ENCODE measurements around the gene CEP250. TPM values are rescaled to one million over a fixed set of nuclear protein-coding genes. Genes with fewer than 3 reads are reported as not detected.

The CEP250 gene
- total RNA-seq, 1 experiment from 2014 or later = 42.3 TPM

- no peaks in the 10 kb centered on the region for H4K20me1 ChIP-seq (ENCODE audit: insufficient read depth)
- H3K27me3 ChIP-seq (ENCODE audit: insufficient read depth, low read length) = no peaks in the 10 kb centered on the region
- CTCF ChIA-PET = no interaction called here
- no peak overlapping the region for H3K4me2 ChIP-seq (ENCODE audit: low read length)
- TF ChIP-seq ZBTB33 (IDR thresholded peaks at IDR 0.05; ENCODE audit: extremely low read depth, insufficient replicate concordance, low read length) (no peak), FOSL1 (IDR thresholded peaks at IDR 0.05; ENCODE audit: low read depth) (no peak), ELF1 (IDR thresholded peaks at IDR 0.05; ENCODE audit: borderline replicate concordance, low read depth) (no peak), CBX3 (IDR thresholded peaks at IDR 0.05; ENCODE audit: low read depth) (no peak), RAD21 (IDR thresholded peaks at IDR 0.05; ENCODE audit: low read depth) (no peak), SRF (IDR thresholded peaks at IDR 0.05; ENCODE audit: low read depth) (no peak), REST (IDR thresholded peaks at IDR 0.05; ENCODE audit: low read depth) (no peak), POLR2AphosphoS5 (IDR thresholded peaks at IDR 0.05; ENCODE audit: low read depth, low read length) (no peak), ATF3 (IDR thresholded peaks at IDR 0.05) (no peak), EZH2phosphoT487 (IDR thresholded peaks at IDR 0.05; ENCODE audit: borderline replicate concordance) (no peak), TCF7L2 (IDR thresholded peaks at IDR 0.05; ENCODE audit: borderline replicate concordance, extremely low read depth, insufficient read depth, insufficient read length) (no peak), POLR2A (IDR thresholded peaks at IDR 0.05; ENCODE audit: borderline replicate concordance, extremely low read depth, insufficient read depth, insufficient read length) (no peak), ZNF274 (IDR thresholded peaks at IDR 0.05; ENCODE audit: low read depth, low read length) (no peak), EZH2 (IDR thresholded peaks at IDR 0.05) (no peak), SIN3A (IDR thresholded peaks at IDR 0.05; ENCODE audit: low read depth) (no peak), ZFX (IDR thresholded peaks at IDR 0.05) (no peak), EGR1 (IDR thresholded peaks at IDR 0.05; ENCODE audit: low read depth) (no peak), CTCF (IDR thresholded peaks at IDR 0.05 in 2 of 3, conservative IDR thresholded peaks at IDR 0.05 in 1 of 3; ENCODE audit: borderline replicate concordance in 1 of 3, insufficient read depth in 1 of 3, low read depth in 2 of 3, low read length in 2 of 3) (no peak)
- peaks cover 10% of the 10 kb centered on the region for H3K79me2 ChIP-seq (ENCODE audit: insufficient read depth, low read length)
- no peak overlapping the region for H3K27ac ChIP-seq (ENCODE audit: low read depth, low read length)
- intact Hi-C loops (cut with micrococcal nuclease) = loop anchor here (5.0 kb wide), 1 partner anchor 78 kb away; the partner anchor contains the start of gene SPAG4
- no peak overlapping the region for H2AFZ ChIP-seq (ENCODE audit: low read depth, low read length, poor library complexity, severe bottlenecking)
- BruUV-seq (replicated peaks) = no TSS peak
- H3K4me1 ChIP-seq (ENCODE audit: control insufficient read depth in 1 of 2, insufficient read depth in 2 of 2, low read length in 2 of 2) = peaks cover 9 to 23% of the 10 kb centered on the region in 2 experiments
- RAD21 ChIA-PET (ENCODE audit: low non-redundant PET in 1 of 2, low total read pairs in 2 of 2, uncharacterized antibody in 2 of 2, unreplicated experiment in 2 of 2) = no interaction called here
- H3K9me3 ChIP-seq (ENCODE audit: control insufficient read depth in 1 of 2, insufficient read depth in 1 of 2, low read depth in 1 of 2, low read length in 2 of 2) = no peaks in the 10 kb centered on the region
- ATAC-seq (no peak), DNase-seq (ENCODE audit: low read depth, low spot score) (no peak)
- no peaks in the 10 kb centered on the region for H3K9me2 ChIP-seq (ENCODE audit: insufficient read depth)
- peaks cover 0 to 8% of the 10 kb centered on the region in 2 experiments; a peak in 2 of 4 replicates for H3K36me3 ChIP-seq (ENCODE audit: control insufficient read depth in 1 of 2, insufficient read depth in 2 of 2, low read length in 2 of 2)
- POLR2A ChIA-PET = no interaction called here
- H3K4me3 ChIP-seq (replicated peaks in 1 of 2; ENCODE audit: low read depth in 1 of 2, low read length in 2 of 2) = no peak overlapping the region
- no peak overlapping the region for H3K9ac ChIP-seq (ENCODE audit: low read length)
Measured at GRCh38 chr20:35539756-35540212, 84.4 kb downstream of the CEP250 start.

All from HCT116 (cell line).